Measurements from ENCODE around the gene MAP2K5. TPM values are rescaled to one million over a fixed set of nuclear protein-coding genes. Genes with fewer than 3 reads are reported as not detected.

Gene MAP2K5
- total RNA-seq, 1 donor from 2014 or later, result 26.7 TPM

DNA sequence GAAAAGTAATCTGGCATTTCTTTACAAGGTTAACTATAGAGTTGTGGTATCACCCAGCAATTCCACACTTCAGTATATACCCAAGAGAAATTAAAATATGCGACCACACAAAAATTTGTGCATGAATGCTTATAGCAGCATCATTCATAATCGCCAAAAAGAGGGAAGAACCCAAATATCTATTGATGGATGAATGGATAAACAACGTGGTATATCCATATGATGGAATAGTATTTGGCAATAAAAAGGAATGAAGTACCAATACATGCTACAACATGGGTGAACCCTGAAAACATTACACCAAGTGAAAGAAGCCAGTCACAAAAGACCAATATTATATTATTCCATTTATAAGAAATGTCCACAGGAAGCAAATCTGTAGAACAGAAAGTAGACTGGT is 274.2 kb downstream of the MAP2K5 start:
- H3K27ac Mint-ChIP-seq, result no peak overlapping the region

DNA sequence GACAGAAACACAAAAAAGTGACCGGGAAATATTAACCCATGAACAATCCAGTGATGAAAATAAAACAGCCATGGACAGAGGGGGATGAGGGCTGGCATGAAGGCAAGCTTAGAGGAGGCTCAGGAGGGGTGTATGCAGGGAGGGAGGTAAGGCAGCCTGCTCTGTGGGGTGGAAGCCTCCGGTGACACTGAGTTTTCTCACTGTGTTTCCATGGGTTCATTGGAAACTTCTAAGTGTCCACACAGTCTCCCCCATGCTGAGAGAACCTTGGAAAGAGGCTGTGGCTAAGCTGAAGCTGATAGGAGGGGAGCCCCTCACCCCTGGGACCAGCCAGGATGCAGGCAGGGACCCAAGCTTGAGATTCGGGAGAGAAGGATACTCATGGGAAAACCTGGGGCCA is 276.0 kb downstream of the MAP2K5 start:
- CTCF ChIA-PET, result interaction anchor here (0.7 to 3.2 kb wide), 2 partner anchors 35 to 37 kb away, joined by 3 to 15 read pairs; no protein-coding TSS in a partner anchor

More for the DNA sequence above, 274.2 kb downstream of the MAP2K5 start:
- peaks cover 46% of the 10 kb centered on the region for H3K27me3 Mint-ChIP-seq
- H3K36me3 Mint-ChIP-seq (ENCODE audit: low read depth), result peaks cover 3% of the 10 kb centered on the region
- DNase-seq (no peak), ATAC-seq (ENCODE audit: low read depth) (no peak)
- ChIA-PET POLR2A (no interaction called here), CTCF (no interaction called here)
- TF ChIP-seq, protein P1, sequence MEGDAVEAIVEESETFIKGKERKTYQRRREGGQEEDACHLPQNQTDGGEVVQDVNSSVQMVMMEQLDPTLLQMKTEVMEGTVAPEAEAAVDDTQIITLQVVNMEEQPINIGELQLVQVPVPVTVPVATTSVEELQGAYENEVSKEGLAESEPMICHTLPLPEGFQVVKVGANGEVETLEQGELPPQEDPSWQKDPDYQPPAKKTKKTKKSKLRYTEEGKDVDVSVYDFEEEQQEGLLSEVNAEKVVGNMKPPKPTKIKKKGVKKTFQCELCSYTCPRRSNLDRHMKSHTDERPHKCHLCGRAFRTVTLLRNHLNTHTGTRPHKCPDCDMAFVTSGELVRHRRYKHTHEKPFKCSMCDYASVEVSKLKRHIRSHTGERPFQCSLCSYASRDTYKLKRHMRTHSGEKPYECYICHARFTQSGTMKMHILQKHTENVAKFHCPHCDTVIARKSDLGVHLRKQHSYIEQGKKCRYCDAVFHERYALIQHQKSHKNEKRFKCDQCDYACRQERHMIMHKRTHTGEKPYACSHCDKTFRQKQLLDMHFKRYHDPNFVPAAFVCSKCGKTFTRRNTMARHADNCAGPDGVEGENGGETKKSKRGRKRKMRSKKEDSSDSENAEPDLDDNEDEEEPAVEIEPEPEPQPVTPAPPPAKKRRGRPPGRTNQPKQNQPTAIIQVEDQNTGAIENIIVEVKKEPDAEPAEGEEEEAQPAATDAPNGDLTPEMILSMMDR (IDR thresholded peaks at IDR 0.05), result no peak
- H3K4me3 Mint-ChIP-seq, result no peak overlapping the region
- peaks cover 9% of the 10 kb centered on the region for H3K9me3 Mint-ChIP-seq
- intact Hi-C loops (cut with micrococcal nuclease), result no loop called here
- peaks cover 10% of the 10 kb centered on the region for H3K4me1 Mint-ChIP-seq

DNA sequence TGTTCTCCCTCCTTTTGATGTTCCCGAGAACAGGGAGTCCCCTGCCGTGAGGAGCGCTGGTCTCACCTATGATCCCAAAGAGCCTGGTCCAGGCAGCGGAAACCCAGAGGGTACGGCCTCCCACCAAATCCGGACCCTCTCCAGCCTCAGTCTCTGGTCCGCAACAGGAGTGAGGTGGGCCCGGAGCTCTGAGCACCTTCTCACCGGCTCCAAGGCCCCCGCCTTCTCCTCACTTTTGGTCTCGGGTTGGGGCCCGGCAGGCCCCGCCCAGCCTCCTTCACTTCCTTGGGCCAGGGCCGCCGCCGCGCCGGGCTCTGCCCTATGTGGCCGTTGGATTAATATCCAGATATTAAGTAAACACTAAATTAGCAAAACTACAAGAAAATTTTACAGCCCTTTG is 277.1 kb downstream of the MAP2K5 start:
- intact Hi-C loops (cut with micrococcal nuclease), result loop anchor here (2.0 kb wide), 1 partner anchor 15 kb away; no protein-coding TSS in a partner anchor
- Mint-ChIP-seq H3K4me3 (no peak overlapping the region), H3K36me3 (ENCODE audit: low read depth) (peaks cover 3% of the 10 kb centered on the region), H3K27me3 (peaks cover 62% of the 10 kb centered on the region), H3K4me1 (peaks cover 32% of the 10 kb centered on the region), H3K9me3 (peaks cover 9% of the 10 kb centered on the region), H3K27ac (no peak overlapping the region)
- ATAC-seq (ENCODE audit: low read depth) (no peak), DNase-seq (no peak)
- ChIA-PET POLR2A (interaction anchor here (1.5 kb wide), 1 partner anchor 35 kb away, joined by 3 read pairs; no protein-coding TSS in a partner anchor), CTCF (interaction anchor here (3.2 kb wide), 1 partner anchor 36 kb away, joined by 15 read pairs; no protein-coding TSS in a partner anchor)
- TF ChIP-seq, protein P1 (IDR thresholded peaks at IDR 0.05), result no peak

More for the DNA sequence above, 276.0 kb downstream of the MAP2K5 start:
- peaks cover 9% of the 10 kb centered on the region for H3K9me3 Mint-ChIP-seq
- peaks cover 52% of the 10 kb centered on the region for H3K27me3 Mint-ChIP-seq
- POLR2A ChIA-PET, result interaction anchor here (1.5 kb wide), 1 partner anchor 34 kb away, joined by 3 read pairs; no protein-coding TSS in a partner anchor
- no peak overlapping the region for H3K27ac Mint-ChIP-seq
- intact Hi-C loops (cut with micrococcal nuclease), result no loop called here
- ATAC-seq (ENCODE audit: low read depth), result no peak
- TF ChIP-seq, protein P1 (IDR thresholded peaks at IDR 0.05), result no peak
- DNase-seq, result no peak
- H3K4me3 Mint-ChIP-seq, result no peak overlapping the region
- H3K36me3 Mint-ChIP-seq (ENCODE audit: low read depth), result peaks cover 3% of the 10 kb centered on the region
- peaks cover 21% of the 10 kb centered on the region for H3K4me1 Mint-ChIP-seq

DNA sequence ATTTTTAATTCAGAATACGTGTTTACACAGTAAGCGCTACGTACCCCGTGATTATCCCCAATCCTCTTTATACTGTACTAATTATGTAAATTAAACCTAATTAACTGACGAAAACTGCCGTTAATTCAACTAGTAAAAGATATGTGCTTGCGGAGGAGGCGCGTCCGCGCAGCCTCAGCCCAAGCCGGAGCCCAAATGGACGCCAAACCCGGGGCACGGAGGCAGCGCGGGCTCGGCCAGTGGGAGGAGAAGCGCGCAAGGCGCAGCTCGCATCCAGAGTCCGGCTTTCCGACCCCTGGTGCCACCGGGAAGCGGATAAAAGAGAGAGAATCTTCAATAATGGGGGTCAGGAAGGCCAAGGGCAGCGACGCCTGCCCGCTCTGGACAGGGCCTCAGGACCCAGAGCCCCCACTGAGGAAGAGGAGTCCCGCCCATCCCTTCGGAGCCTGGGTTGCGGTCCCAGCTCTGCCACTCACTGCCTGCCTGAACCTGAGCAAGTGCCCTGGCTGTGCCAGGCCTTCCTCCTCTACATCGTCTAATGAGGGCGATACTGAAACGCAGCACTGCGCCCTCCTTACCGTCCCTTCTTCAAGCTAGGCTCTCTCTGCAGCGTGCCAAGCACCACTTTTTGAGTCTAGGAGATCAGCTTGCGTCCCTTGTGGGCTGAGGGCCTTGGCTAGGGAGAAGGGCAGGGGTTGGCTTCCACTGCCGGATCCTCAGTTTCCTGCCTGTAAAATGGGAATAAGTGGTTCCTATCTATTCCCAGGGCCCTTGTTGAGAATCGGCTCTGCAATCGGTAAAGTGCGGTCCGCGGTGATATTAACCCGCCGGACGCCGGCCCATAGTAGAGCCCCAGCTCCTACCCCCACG is 277.9 kb downstream of the MAP2K5 start:
- POLR2A ChIA-PET, result interaction anchor here (1.1 to 1.6 kb wide), 2 partner anchors 36 to 37 kb away, joined by 3 to 5 read pairs; no protein-coding TSS in a partner anchor
- H3K4me1 Mint-ChIP-seq, result peaks cover 35% of the 10 kb centered on the region
- CTCF ChIA-PET, result interaction anchor here (3.2 kb wide), 1 partner anchor 37 kb away, joined by 15 read pairs; no protein-coding TSS in a partner anchor
- intact Hi-C loops (cut with micrococcal nuclease), result loop anchor here (2.0 kb wide), 1 partner anchor 14 kb away; no protein-coding TSS in a partner anchor
- H3K9me3 Mint-ChIP-seq, result peaks cover 9% of the 10 kb centered on the region
- TF ChIP-seq, protein P1 (IDR thresholded peaks at IDR 0.05), result no peak
- no peak overlapping the region for H3K4me3 Mint-ChIP-seq
- H3K27ac Mint-ChIP-seq, result no peak overlapping the region
- no peak for DNase-seq
- no peak for ATAC-seq (ENCODE audit: low read depth)
- peaks cover 67% of the 10 kb centered on the region for H3K27me3 Mint-ChIP-seq
- peaks cover 3% of the 10 kb centered on the region for H3K36me3 Mint-ChIP-seq (ENCODE audit: low read depth)
